SK-N-SH treated with all-trans-retinoic acid at 6 μM for 48 hours (cell line): ENCODE measurements around the gene CNIH4.

ENCODE experiments used
- ATAC-seq: fragments of 200-7000 bp; cut with Tn5 transposase; 3 replicates; pipeline ENCODE4 v1.9.1; 2020; ENCODE audit warnings: mild to moderate bottlenecking, moderate library complexity
- GLIS3 ChIP-seq: fragments of 250-450 bp; sonication (Bioruptor Pico); IDR thresholded peaks from 2 replicates; pipeline ENCODE4 v1.5.0; 2020; ENCODE audit warnings: mild to moderate bottlenecking, moderate library complexity
- ISL1 ChIP-seq: fragments of 250-450 bp; sonication (Bioruptor Pico); IDR thresholded peaks from 2 replicates; pipeline ENCODE4 v2.1.2; 2022; ENCODE audit warnings: mild to moderate bottlenecking, moderate library complexity
- OSR1 ChIP-seq: fragments of 250-450 bp; sonication (Bioruptor Pico); IDR thresholded peaks from 2 replicates; pipeline ENCODE4 v1.8.0; 2022; ENCODE audit warnings: moderate library complexity, mild to moderate bottlenecking, inconsistent platforms
- PPARA ChIP-seq: fragments of 250-450 bp; sonication (Bioruptor Pico); IDR thresholded peaks from 2 replicates; pipeline ENCODE4 v1.5.0; 2020; ENCODE audit warnings: mild to moderate bottlenecking, borderline replicate concordance
- RARB ChIP-seq: fragments of 250-450 bp; sonication (Bioruptor Pico); IDR thresholded peaks from 2 replicates; pipeline ENCODE4 v1.8.0; 2021; ENCODE audit warnings: mild to moderate bottlenecking, moderate library complexity
- TCF4 ChIP-seq: fragments of 250-450 bp; sonication (Bioruptor Pico); IDR thresholded peaks from 2 replicates; pipeline ENCODE4 v1.8.0; 2021; ENCODE audit warnings: mild to moderate bottlenecking, moderate library complexity, borderline replicate concordance
- TOX ChIP-seq: fragments of 250-450 bp; sonication (Bioruptor Pico); IDR thresholded peaks from 2 replicates; pipeline ENCODE4 v1.8.0; 2021; ENCODE audit warnings: mild to moderate bottlenecking, moderate library complexity, borderline replicate concordance
- ZC3H10 ChIP-seq: fragments of 250-450 bp; sonication (Bioruptor Pico); IDR thresholded peaks from 2 replicates; pipeline ENCODE4 v1.5.1; 2021; ENCODE audit warnings: mild to moderate bottlenecking, moderate library complexity
- ZFP3 ChIP-seq: fragments of 250-450 bp; sonication (Bioruptor Pico); IDR thresholded peaks from 2 replicates; pipeline ENCODE4 v1.5.0; 2020; ENCODE audit warnings: mild to moderate bottlenecking, moderate library complexity
- ZFP30 ChIP-seq: fragments of 450-650 bp; formaldehyde crosslinking; IDR thresholded peaks from 2 replicates; pipeline ENCODE4 v1.5.0; 2022; ENCODE audit warnings: mild to moderate bottlenecking, moderate library complexity
- ZNF70 ChIP-seq: fragments of 450-650 bp; formaldehyde crosslinking; IDR thresholded peaks from 2 replicates; pipeline ENCODE4 v1.5.0; 2020; ENCODE audit warnings: mild to moderate bottlenecking, moderate library complexity
- ZNF8 ChIP-seq: fragments of 450-650 bp; formaldehyde crosslinking; IDR thresholded peaks from 2 replicates; pipeline ENCODE4 v1.5.0; 2020; ENCODE audit warnings: mild to moderate bottlenecking, moderate library complexity
- TF ChIP-seq, protein P1 (sequence below): fragments of 250-450 bp; sonication (Bioruptor Pico); IDR thresholded peaks from 2 replicates; pipeline ENCODE4 v1.5.1; 2020; ENCODE audit warnings: low read depth, mild to moderate bottlenecking, moderate library complexity
- TF ChIP-seq, protein P2 (sequence below): fragments of 250-450 bp; sonication (Bioruptor Pico); IDR thresholded peaks from 2 replicates; pipeline ENCODE4 v1.5.1; 2021; ENCODE audit warnings: mild to moderate bottlenecking, moderate library complexity
- TF ChIP-seq, protein P3 (sequence below): fragments of 250-450 bp; sonication (Bioruptor Pico); IDR thresholded peaks from 2 replicates; pipeline ENCODE4 v1.8.0; 2021; ENCODE audit warnings: low read depth, mild to moderate bottlenecking, moderate library complexity, borderline replicate concordance
- TF ChIP-seq, protein P4 (sequence below): fragments of 250-450 bp; sonication (Bioruptor Pico); IDR thresholded peaks from 2 replicates; pipeline ENCODE4 v1.5.0; 2020; ENCODE audit warnings: mild to moderate bottlenecking, moderate library complexity

Gene CNIH4

GRCh38 chr1:224331824-224332223, 24.9 kb upstream of the CNIH4 start (continued):
- TF ChIP-seq TCF4 (CRISPR knock-in tag) = no peak
- no peak for TF ChIP-seq ZFP3 (CRISPR knock-in tag)
- no peak for TF ChIP-seq RARB (CRISPR knock-in tag)

DNA sequence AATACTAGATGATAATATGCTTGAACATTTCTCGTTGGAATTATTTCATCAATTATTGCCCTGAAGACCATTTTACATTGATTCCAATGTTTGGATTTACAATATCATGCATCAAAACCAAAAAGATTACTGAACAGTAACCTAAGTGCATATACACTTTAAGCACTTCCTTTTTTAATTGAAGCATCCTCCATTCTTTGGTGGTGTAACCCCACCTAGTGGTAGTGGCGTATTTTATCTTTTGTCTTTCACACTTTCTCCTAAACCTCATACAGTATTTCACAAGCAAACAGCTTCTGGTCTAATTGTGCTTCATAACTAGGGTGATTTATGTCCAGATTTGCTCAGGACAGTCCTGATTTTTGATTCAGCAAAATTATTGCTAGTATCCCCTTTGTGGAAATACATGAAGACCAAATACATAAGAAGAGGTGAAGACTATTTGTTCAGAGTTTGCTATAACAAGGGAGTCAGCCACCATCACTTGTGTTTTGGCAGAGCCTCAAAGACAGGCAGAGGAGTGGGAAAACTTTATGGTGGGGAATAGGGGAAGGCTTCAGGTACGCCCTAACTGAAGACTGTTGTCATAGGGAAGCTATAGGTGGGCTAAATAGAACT, 23.3 kb upstream of the CNIH4 start:
- peak; percentile 64 for ATAC-seq
- TF ChIP-seq ZNF8 (no peak), TCF4 (CRISPR knock-in tag) (no peak), ZC3H10 (no peak), ZNF70 (CRISPR knock-in tag) (no peak), RARB (CRISPR knock-in tag) (no peak; the same call in 1 of the 2 replicates), GLIS3 (no peak), ISL1 (CRISPR knock-in tag) (no peak)
- TF ChIP-seq, protein P1, sequence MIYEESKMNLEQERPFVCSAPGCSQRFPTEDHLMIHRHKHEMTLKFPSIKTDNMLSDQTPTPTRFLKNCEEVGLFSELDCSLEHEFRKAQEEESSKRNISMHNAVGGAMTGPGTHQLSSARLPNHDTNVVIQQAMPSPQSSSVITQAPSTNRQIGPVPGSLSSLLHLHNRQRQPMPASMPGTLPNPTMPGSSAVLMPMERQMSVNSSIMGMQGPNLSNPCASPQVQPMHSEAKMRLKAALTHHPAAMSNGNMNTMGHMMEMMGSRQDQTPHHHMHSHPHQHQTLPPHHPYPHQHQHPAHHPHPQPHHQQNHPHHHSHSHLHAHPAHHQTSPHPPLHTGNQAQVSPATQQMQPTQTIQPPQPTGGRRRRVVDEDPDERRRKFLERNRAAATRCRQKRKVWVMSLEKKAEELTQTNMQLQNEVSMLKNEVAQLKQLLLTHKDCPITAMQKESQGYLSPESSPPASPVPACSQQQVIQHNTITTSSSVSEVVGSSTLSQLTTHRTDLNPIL (CRISPR knock-in tag) = no peak
- TF ChIP-seq, protein P2, sequence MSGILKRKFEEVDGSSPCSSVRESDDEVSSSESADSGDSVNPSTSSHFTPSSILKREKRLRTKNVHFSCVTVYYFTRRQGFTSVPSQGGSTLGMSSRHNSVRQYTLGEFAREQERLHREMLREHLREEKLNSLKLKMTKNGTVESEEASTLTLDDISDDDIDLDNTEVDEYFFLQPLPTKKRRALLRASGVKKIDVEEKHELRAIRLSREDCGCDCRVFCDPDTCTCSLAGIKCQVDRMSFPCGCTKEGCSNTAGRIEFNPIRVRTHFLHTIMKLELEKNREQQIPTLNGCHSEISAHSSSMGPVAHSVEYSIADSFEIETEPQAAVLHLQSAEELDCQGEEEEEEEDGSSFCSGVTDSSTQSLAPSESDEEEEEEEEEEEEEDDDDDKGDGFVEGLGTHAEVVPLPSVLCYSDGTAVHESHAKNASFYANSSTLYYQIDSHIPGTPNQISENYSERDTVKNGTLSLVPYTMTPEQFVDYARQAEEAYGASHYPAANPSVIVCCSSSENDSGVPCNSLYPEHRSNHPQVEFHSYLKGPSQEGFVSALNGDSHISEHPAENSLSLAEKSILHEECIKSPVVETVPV (CRISPR knock-in tag) = no peak
- TF ChIP-seq, protein P3, sequence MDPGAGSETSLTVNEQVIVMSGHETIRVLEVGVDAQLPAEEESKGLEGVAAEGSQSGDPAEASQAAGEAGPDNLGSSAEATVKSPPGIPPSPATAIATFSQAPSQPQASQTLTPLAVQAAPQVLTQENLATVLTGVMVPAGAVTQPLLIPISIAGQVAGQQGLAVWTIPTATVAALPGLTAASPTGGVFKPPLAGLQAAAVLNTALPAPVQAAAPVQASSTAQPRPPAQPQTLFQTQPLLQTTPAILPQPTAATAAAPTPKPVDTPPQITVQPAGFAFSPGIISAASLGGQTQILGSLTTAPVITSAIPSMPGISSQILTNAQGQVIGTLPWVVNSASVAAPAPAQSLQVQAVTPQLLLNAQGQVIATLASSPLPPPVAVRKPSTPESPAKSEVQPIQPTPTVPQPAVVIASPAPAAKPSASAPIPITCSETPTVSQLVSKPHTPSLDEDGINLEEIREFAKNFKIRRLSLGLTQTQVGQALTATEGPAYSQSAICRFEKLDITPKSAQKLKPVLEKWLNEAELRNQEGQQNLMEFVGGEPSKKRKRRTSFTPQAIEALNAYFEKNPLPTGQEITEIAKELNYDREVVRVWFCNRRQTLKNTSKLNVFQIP (CRISPR knock-in tag) = no peak

- peak; percentile 22 for ATAC-seq
- TF ChIP-seq GLIS3 (no peak), TOX (CRISPR knock-in tag) (no peak), OSR1 (CRISPR knock-in tag) (no peak), ZC3H10 (0 out of 2 replicates have a peak, but pooled peaks have one; percentile 24), ZNF70 (CRISPR knock-in tag) (no peak), ISL1 (CRISPR knock-in tag) (no peak), PPARA (CRISPR knock-in tag) (no peak), ZNF8 (no peak), ZFP30 (CRISPR knock-in tag) (no peak)
- TF ChIP-seq, protein P4, sequence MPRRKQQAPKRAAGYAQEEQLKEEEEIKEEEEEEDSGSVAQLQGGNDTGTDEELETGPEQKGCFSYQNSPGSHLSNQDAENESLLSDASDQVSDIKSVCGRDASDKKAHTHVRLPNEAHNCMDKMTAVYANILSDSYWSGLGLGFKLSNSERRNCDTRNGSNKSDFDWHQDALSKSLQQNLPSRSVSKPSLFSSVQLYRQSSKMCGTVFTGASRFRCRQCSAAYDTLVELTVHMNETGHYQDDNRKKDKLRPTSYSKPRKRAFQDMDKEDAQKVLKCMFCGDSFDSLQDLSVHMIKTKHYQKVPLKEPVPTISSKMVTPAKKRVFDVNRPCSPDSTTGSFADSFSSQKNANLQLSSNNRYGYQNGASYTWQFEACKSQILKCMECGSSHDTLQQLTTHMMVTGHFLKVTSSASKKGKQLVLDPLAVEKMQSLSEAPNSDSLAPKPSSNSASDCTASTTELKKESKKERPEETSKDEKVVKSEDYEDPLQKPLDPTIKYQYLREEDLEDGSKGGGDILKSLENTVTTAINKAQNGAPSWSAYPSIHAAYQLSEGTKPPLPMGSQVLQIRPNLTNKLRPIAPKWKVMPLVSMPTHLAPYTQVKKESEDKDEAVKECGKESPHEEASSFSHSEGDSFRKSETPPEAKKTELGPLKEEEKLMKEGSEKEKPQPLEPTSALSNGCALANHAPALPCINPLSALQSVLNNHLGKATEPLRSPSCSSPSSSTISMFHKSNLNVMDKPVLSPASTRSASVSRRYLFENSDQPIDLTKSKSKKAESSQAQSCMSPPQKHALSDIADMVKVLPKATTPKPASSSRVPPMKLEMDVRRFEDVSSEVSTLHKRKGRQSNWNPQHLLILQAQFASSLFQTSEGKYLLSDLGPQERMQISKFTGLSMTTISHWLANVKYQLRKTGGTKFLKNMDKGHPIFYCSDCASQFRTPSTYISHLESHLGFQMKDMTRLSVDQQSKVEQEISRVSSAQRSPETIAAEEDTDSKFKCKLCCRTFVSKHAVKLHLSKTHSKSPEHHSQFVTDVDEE (CRISPR knock-in tag) = no peak
- TF ChIP-seq, protein P3 (CRISPR knock-in tag) = 0 out of 2 replicates have a peak, but pooled peaks have one; percentile 24
- TF ChIP-seq, all 23 proteins: peak for 2
Measured at GRCh38 chr1:224333939-224334786, 22.5 kb upstream of the CNIH4 start.
